Peyer's patch (tissue), 4 donors: ENCODE results near the gene MPV17L.

Source experiments
- POLR2A ChIP-seq, 2 donors: fragments of 450-650 bp; IDR thresholded peaks; one replicate each; pipeline ENCODE4 v1.5.1; 2017; ENCODE audit warnings: antibody characterized with exemption in 2 of 2, mild to moderate bottlenecking in 2 of 2, moderate library complexity in 2 of 2
- TF ChIP-seq, protein P1 (sequence below), 6 experiments: fragments of 450-650 bp in 4 of 6; fragments of 200-600 bp in 2 of 6; sonication (generic) in 1 of 6; IDR thresholded peaks; one replicate each; pipeline ENCODE4 v1.5.1; 2017 to 2019; ENCODE audit warnings: antibody characterized with exemption in 6 of 6, mild to moderate bottlenecking in 3 of 6, moderate library complexity in 1 of 6

DNA sequence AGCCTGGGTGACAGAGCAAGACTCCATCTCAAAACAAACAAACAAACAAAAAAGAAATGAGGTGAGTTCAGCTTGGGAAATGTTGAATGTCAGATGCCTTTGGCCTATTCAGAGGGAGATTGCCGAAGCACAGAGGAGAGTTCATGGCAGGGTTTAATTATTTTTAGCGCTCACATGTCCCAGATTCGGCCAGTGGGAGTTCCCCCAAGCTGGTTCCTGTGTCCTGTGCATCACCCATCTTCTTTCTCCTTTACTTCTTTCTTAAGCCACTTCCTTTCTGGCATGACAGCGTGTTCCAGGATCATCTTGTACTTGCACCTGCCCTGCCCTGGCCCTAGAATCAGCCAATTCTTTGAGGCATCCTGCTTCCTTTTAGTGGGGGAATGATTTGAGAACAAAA, 9.2 kb downstream of the MPV17L start:
- TF ChIP-seq, protein P1, sequence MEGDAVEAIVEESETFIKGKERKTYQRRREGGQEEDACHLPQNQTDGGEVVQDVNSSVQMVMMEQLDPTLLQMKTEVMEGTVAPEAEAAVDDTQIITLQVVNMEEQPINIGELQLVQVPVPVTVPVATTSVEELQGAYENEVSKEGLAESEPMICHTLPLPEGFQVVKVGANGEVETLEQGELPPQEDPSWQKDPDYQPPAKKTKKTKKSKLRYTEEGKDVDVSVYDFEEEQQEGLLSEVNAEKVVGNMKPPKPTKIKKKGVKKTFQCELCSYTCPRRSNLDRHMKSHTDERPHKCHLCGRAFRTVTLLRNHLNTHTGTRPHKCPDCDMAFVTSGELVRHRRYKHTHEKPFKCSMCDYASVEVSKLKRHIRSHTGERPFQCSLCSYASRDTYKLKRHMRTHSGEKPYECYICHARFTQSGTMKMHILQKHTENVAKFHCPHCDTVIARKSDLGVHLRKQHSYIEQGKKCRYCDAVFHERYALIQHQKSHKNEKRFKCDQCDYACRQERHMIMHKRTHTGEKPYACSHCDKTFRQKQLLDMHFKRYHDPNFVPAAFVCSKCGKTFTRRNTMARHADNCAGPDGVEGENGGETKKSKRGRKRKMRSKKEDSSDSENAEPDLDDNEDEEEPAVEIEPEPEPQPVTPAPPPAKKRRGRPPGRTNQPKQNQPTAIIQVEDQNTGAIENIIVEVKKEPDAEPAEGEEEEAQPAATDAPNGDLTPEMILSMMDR (IDR thresholded peaks at IDR 0.05), result no peak
- no peak for TF ChIP-seq POLR2A (IDR thresholded peaks at IDR 0.05)
